Bone marrow (tissue), 2 donors: ENCODE results near the gene BLACAT1.
"Not testable (repeated sequence)": the region's sequence is repeated elsewhere in the genome, so short reads cannot be mapped to it uniquely, and the experiment has no call there.

Experiments
- DNase-seq, 2 donors: peaks; one replicate each; lab custom pipeline; 2025; lab: John Stamatoyannopoulos, UW

Gene BLACAT1

GRCh38 chr1:205410581-205411298, 45.1 kb downstream of the BLACAT1 start:
- DNase-seq = no peak

- DNase-seq = no peak
These were observed 47.9 kb downstream of the BLACAT1 start for GRCh38 chr1:205407970-205408369.

DNA sequence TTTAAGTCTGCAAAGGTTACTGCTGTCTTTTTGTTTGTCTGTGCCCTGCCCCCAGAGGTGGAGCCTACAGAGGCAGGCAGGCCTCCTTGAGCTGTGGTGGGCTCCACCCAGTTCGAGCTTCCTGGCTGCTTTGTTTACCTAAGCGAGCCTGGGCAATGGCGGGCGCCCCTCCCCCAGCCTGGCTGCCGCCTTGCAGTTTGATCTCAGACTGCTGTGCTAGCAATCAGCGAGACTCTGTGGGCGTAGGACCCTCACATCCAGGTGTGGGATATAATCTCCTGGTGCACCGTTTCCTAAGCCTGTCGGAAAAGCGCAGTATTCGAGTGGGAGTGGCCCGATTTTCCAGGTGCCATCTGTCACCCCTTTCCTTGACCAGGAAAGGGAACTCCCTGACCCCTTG, 49.6 kb downstream of the BLACAT1 start:
- DNase-seq = not testable (repeated sequence)
